Measurements from ENCODE around the gene FAM89B. TPM values are rescaled to one million over a fixed set of nuclear protein-coding genes. Genes with fewer than 3 reads are reported as not detected.

FAM89B gene
- total RNA-seq, 1 donor from 2014 or later, result 62.4 TPM

- Histone ChIP-seq H3K27ac (peak overlapping the region; percentile 90), H3K9me3 (no peaks in the 10 kb centered on the region), H3K4me3 (peak overlapping the region in 1 of 2 donors; percentile 95), H3K27me3 (no peaks in the 10 kb centered on the region), H3K36me3 (peaks cover 0 to 12% of the 10 kb centered on the region in 2 donors), H3K4me1 (peaks cover 67% of the 10 kb centered on the region)
- intact Hi-C loops (cut with DNase I), result loop anchor here (5.0 kb wide), 1 partner anchor 38 kb away; the partner anchor contains the start of genes FAM89B and ZNRD2
- no peak for DNase-seq (ENCODE audit: extremely low spot score in 2 of 2)
- TF ChIP-seq POLR2A (IDR thresholded peaks at IDR 0.05) (no peak), CTCF (IDR thresholded peaks at IDR 0.05) (no peak), POLR2AphosphoS5 (IDR thresholded peaks at IDR 0.05; ENCODE audit: insufficient read depth in 1 of 2, low read depth in 1 of 2) (no peak)
These were observed 38.1 kb downstream of the FAM89B start for GRCh38 chr11:65610404-65610803.

GRCh38 chr11:65611028-65611757 is 38.9 kb downstream of the FAM89B start:
- Histone ChIP-seq H3K36me3 (peaks cover 0 to 7% of the 10 kb centered on the region in 2 donors), H3K4me3 (peak overlapping the region; percentile 72 to 95), H3K27ac (peak overlapping the region; percentile 90), H3K4me1 (peaks cover 66% of the 10 kb centered on the region), H3K9me3 (no peaks in the 10 kb centered on the region), H3K27me3 (no peaks in the 10 kb centered on the region)
- no peak for DNase-seq (ENCODE audit: extremely low spot score in 2 of 2)
- intact Hi-C loops (cut with DNase I), result loop anchor here (5.0 kb wide), 1 partner anchor 39 kb away; the partner anchor contains the start of genes FAM89B and ZNRD2
- TF ChIP-seq POLR2AphosphoS5 (IDR thresholded peaks at IDR 0.05; ENCODE audit: insufficient read depth in 1 of 2, low read depth in 1 of 2) (no peak), POLR2A (IDR thresholded peaks at IDR 0.05) (no peak), CTCF (IDR thresholded peaks at IDR 0.05) (no peak)

DNA sequence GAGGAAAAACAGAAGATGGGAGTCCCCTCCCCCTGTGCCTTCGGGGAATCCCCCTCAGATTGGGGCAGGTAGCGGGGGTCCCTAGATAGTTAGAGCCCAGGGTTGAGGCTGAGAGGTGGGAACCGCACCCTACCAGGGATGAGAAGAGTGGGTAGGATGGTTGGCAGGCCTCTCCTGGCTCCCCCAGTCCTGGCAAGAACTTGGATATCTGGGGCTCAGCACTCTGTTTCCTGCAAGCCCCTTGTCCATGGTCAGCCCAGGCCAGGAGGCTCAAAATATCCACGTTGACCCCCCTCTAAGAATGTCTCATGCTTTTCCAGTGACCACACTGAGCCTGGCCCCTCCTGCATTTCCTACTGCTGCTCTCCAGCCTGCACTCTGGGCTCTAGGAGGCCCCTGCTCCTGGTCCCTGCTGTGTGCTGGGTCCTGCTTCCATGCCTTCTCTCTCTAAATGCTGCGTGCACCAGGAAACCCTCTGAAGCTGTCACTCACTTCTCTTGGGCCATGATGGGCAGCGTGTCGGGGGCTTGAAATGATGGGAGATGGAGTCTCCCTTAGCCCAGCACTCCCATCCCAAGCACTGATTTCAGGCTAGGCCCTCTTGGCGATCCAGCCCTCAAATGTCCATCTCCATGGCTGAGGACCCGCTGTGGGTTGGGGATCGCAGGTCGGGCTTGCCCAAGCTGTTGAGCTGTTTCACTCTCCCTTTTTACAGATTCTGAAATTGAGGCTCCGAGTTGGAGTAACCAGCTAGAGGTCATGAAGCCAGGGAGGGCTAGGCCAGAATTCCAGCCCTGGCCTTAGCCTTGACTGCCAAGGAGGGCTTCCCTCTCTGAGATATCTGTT is 39.6 kb downstream of the FAM89B start:
- DNase-seq (ENCODE audit: extremely low spot score in 2 of 2), result no peak
- no peak for TF ChIP-seq POLR2A (IDR thresholded peaks at IDR 0.05)
- no peak for TF ChIP-seq POLR2AphosphoS5 (IDR thresholded peaks at IDR 0.05; ENCODE audit: insufficient read depth in 1 of 2, low read depth in 1 of 2)
- TF ChIP-seq CTCF (IDR thresholded peaks at IDR 0.05), result no peak
- peak overlapping the region; percentile 72 to 95 for H3K4me3 ChIP-seq
- no peaks in the 10 kb centered on the region for H3K27me3 ChIP-seq
- H3K4me1 ChIP-seq, result peaks cover 68% of the 10 kb centered on the region
- peak overlapping the region; percentile 90 for H3K27ac ChIP-seq
- H3K36me3 ChIP-seq, result peaks cover 0 to 7% of the 10 kb centered on the region in 2 donors
- intact Hi-C loops (cut with DNase I), result loop anchor here (5.0 kb wide), 1 partner anchor 40 kb away; the partner anchor contains the start of genes FAM89B and ZNRD2
- no peaks in the 10 kb centered on the region for H3K9me3 ChIP-seq

- TF ChIP-seq POLR2A (IDR thresholded peaks at IDR 0.05) (no peak), POLR2AphosphoS5 (IDR thresholded peaks at IDR 0.05; ENCODE audit: insufficient read depth in 1 of 2, low read depth in 1 of 2) (no peak), CTCF (IDR thresholded peaks at IDR 0.05) (no peak)
- no peaks in the 10 kb centered on the region for H3K27me3 ChIP-seq
- intact Hi-C loops (cut with DNase I), result loop anchor here (5.0 kb wide), 1 partner anchor 40 kb away; the partner anchor contains the start of genes FAM89B and ZNRD2
These were observed 40.4 kb downstream of the FAM89B start for GRCh38 chr11:65612691-65613090.

More at GRCh38 chr11:65612691-65613090, 40.4 kb downstream of the FAM89B start:
- no peak for DNase-seq (ENCODE audit: extremely low spot score in 2 of 2)
- Histone ChIP-seq H3K36me3 (peaks cover 0 to 10% of the 10 kb centered on the region in 2 donors), H3K4me1 (peaks cover 66% of the 10 kb centered on the region), H3K9me3 (no peaks in the 10 kb centered on the region), H3K27ac (peak overlapping the region; percentile 90), H3K4me3 (peak overlapping the region; percentile 72 to 95)

Data from vagina (tissue), 2 donors.